ENCODE measurements around the gene SLC6A7.

SLC6A7 gene

GRCh38 chr5:150219142-150219541 lies 29.3 kb downstream of the SLC6A7 start:
- H3K4me2 ChIP-seq (ENCODE audit: low read depth, low read length, poor library complexity, severe bottlenecking): no peak overlapping the region
- no peak overlapping the region for H3K4me3 ChIP-seq (ENCODE audit: low read length, poor library complexity, severe bottlenecking)
- no peaks in the 10 kb centered on the region for H3K36me3 ChIP-seq (ENCODE audit: insufficient read depth, low read length)
- no peaks in the 10 kb centered on the region for H4K20me1 ChIP-seq (ENCODE audit: insufficient read depth, low read length, poor library complexity, severe bottlenecking)
- H3K27me3 ChIP-seq (ENCODE audit: insufficient read depth, low read length, poor library complexity, severe bottlenecking): no peaks in the 10 kb centered on the region
- no peak overlapping the region for H2AFZ ChIP-seq (ENCODE audit: low read length)
- H3K4me1 ChIP-seq (ENCODE audit: insufficient read depth, low read length, poor library complexity, severe bottlenecking): no peaks in the 10 kb centered on the region
- H3F3A ChIP-seq (ENCODE audit: low read depth): no peaks in the 10 kb centered on the region
- TF ChIP-seq EZH2phosphoT487 (IDR thresholded peaks at IDR 0.05; ENCODE audit: borderline replicate concordance) (no peak), CTCF (conservative IDR thresholded peaks at IDR 0.05; ENCODE audit: low read length) (no peak)
- H3K9me3 ChIP-seq (ENCODE audit: insufficient read depth, low read depth, low read length): no peaks in the 10 kb centered on the region
- H3K9ac ChIP-seq (ENCODE audit: low read depth, low read length, poor library complexity, severe bottlenecking): no peak overlapping the region
- no peaks in the 10 kb centered on the region for H3K79me2 ChIP-seq (ENCODE audit: insufficient read depth, low read length)
- no peaks in the 10 kb centered on the region for H3K9me2 ChIP-seq (replicated peaks; ENCODE audit: low read depth, low read length)

GRCh38 chr5:150219861-150220260 lies 30.0 kb downstream of the SLC6A7 start:
- no peaks in the 10 kb centered on the region for H3K36me3 ChIP-seq (ENCODE audit: insufficient read depth, low read length)
- no peak overlapping the region for H3K4me2 ChIP-seq (ENCODE audit: low read depth, low read length, poor library complexity, severe bottlenecking)
- H3K4me3 ChIP-seq (ENCODE audit: low read length, poor library complexity, severe bottlenecking): no peak overlapping the region
- no peaks in the 10 kb centered on the region for H3K79me2 ChIP-seq (ENCODE audit: insufficient read depth, low read length)
- H3K27me3 ChIP-seq (ENCODE audit: insufficient read depth, low read length, poor library complexity, severe bottlenecking): no peaks in the 10 kb centered on the region
- no peaks in the 10 kb centered on the region for H3F3A ChIP-seq (ENCODE audit: low read depth)
- no peaks in the 10 kb centered on the region for H3K9me3 ChIP-seq (ENCODE audit: insufficient read depth, low read depth, low read length)
- H3K4me1 ChIP-seq (ENCODE audit: insufficient read depth, low read length, poor library complexity, severe bottlenecking): no peaks in the 10 kb centered on the region
- H2AFZ ChIP-seq (ENCODE audit: low read length): no peak overlapping the region
- H3K9ac ChIP-seq (ENCODE audit: low read depth, low read length, poor library complexity, severe bottlenecking): no peak overlapping the region
- H3K9me2 ChIP-seq (replicated peaks; ENCODE audit: low read depth, low read length): no peaks in the 10 kb centered on the region
- TF ChIP-seq EZH2phosphoT487 (IDR thresholded peaks at IDR 0.05; ENCODE audit: borderline replicate concordance) (no peak), CTCF (conservative IDR thresholded peaks at IDR 0.05; ENCODE audit: low read length) (no peak)
- H4K20me1 ChIP-seq (ENCODE audit: insufficient read depth, low read length, poor library complexity, severe bottlenecking): no peaks in the 10 kb centered on the region

DNA sequence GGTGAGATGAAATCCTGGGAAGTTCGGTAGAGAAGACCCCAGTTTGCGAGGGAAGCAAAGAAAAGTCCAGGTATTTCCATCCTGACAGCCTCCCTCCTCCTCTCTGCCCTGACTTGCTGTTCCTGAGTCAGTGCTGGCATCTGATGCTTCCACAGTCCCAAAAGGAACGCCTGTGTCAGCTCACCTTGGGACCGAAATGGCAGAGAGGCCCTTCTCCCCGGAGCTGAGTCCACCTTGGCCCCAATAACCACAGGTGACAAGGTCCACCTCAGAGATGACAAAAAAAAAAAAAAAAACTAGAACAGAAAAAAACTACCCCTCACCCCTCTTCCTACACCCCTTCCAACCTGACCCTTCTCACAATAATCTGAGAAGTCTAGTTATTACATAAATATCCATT lies 31.6 kb downstream of the SLC6A7 start:
- no peak overlapping the region for H2AFZ ChIP-seq (ENCODE audit: low read length)
- no peak overlapping the region for H3K9ac ChIP-seq (ENCODE audit: low read depth, low read length, poor library complexity, severe bottlenecking)
- no peaks in the 10 kb centered on the region for H3K9me3 ChIP-seq (ENCODE audit: insufficient read depth, low read depth, low read length)
- no peak overlapping the region for H3K4me3 ChIP-seq (ENCODE audit: low read length, poor library complexity, severe bottlenecking)
- H3K4me2 ChIP-seq (ENCODE audit: low read depth, low read length, poor library complexity, severe bottlenecking): no peak overlapping the region
- no peaks in the 10 kb centered on the region for H3K4me1 ChIP-seq (ENCODE audit: insufficient read depth, low read length, poor library complexity, severe bottlenecking)
- H3K9me2 ChIP-seq (replicated peaks; ENCODE audit: low read depth, low read length): no peaks in the 10 kb centered on the region
- no peaks in the 10 kb centered on the region for H3K36me3 ChIP-seq (ENCODE audit: insufficient read depth, low read length)
- no peaks in the 10 kb centered on the region for H4K20me1 ChIP-seq (ENCODE audit: insufficient read depth, low read length, poor library complexity, severe bottlenecking)
- H3K79me2 ChIP-seq (ENCODE audit: insufficient read depth, low read length): no peaks in the 10 kb centered on the region
- TF ChIP-seq EZH2phosphoT487 (IDR thresholded peaks at IDR 0.05; ENCODE audit: borderline replicate concordance) (no peak), CTCF (conservative IDR thresholded peaks at IDR 0.05; ENCODE audit: low read length) (no peak)
- H3F3A ChIP-seq (ENCODE audit: low read depth): no peaks in the 10 kb centered on the region
- H3K27me3 ChIP-seq (ENCODE audit: insufficient read depth, low read length, poor library complexity, severe bottlenecking): no peaks in the 10 kb centered on the region

Data from Loucy (cell line).